Skeletal muscle satellite cell (primary cell): Measurements from ENCODE around the gene NANP. TPM values are rescaled to one million over a fixed set of nuclear protein-coding genes. Genes with fewer than 3 reads are reported as not detected.

Source experiments
- H3K27me3 ChIP-seq: 2 replicates; pipeline ENCODE4 v1.7.0; 2013; ENCODE audit warnings: low read length; ENCODE audit not compliant: control insufficient read depth, insufficient read depth
- H3K36me3 ChIP-seq: 2 replicates; pipeline ENCODE4 v1.7.0; 2013; ENCODE audit warnings: mild to moderate bottlenecking, control low read depth, low read length; ENCODE audit not compliant: insufficient read depth
- H3K4me1 ChIP-seq: 2 replicates; pipeline ENCODE4 v1.7.0; 2013; ENCODE audit warnings: low read length; ENCODE audit not compliant: control insufficient read depth, insufficient read depth
- H3K4me2 ChIP-seq: 2 replicates; pipeline ENCODE4 v1.7.0; 2013; ENCODE audit warnings: mild to moderate bottlenecking, low read length
- H3K4me3 ChIP-seq: 2 replicates; pipeline ENCODE4 v1.7.0; 2013; ENCODE audit warnings: low read length
- H3K9ac ChIP-seq: 2 replicates; pipeline ENCODE4 v1.7.0; 2013; ENCODE audit warnings: mild to moderate bottlenecking, low read depth, low read length, moderate library complexity
- H3K9me3 ChIP-seq: replicated peaks from 2 replicates; pipeline ENCODE4 v1.7.0; 2013; ENCODE audit warnings: mild to moderate bottlenecking, control low read depth, low read length
- small RNA-seq: library from RNA; depleted of rRNA; stranded (forward); fragments of <200 nt; gene quantifications from one replicate; pipeline ENCODE3, GENCODE V24; 2012

Gene NANP

GRCh38 chr20:25565578-25566157 lies 58.1 kb downstream of the NANP start:
- Histone ChIP-seq H3K4me2 (no peak overlapping the region), H3K9ac (no peak overlapping the region), H3K9me3 (no peaks in the 10 kb centered on the region), H3K27me3 (no peaks in the 10 kb centered on the region), H3K4me1 (no peaks in the 10 kb centered on the region), H3K36me3 (no peaks in the 10 kb centered on the region), H3K4me3 (no peak overlapping the region)

GRCh38 chr20:25563876-25564275 lies 59.9 kb downstream of the NANP start:
- H3K9me3 ChIP-seq = no peaks in the 10 kb centered on the region
- H3K27me3 ChIP-seq = no peaks in the 10 kb centered on the region
- no peak overlapping the region for H3K9ac ChIP-seq
- no peak overlapping the region for H3K4me2 ChIP-seq
- H3K36me3 ChIP-seq = no peaks in the 10 kb centered on the region
- H3K4me3 ChIP-seq = no peak overlapping the region
- H3K4me1 ChIP-seq = no peaks in the 10 kb centered on the region

- Histone ChIP-seq H3K4me2 (no peak overlapping the region), H3K4me1 (no peaks in the 10 kb centered on the region), H3K4me3 (no peak overlapping the region), H3K36me3 (no peaks in the 10 kb centered on the region), H3K9me3 (no peaks in the 10 kb centered on the region), H3K9ac (no peak overlapping the region), H3K27me3 (no peaks in the 10 kb centered on the region)
Observed at GRCh38 chr20:25563362-25563761, 60.5 kb downstream of the NANP start.

Small RNA genes within 50 kb of the gene (small RNA-seq; reads per million reads assigned to genes)
- gene RN7SL594P (not detected), gene RNU6ATAC17P (not detected)
